ENCODE measurements around the gene TRIB2.

Gene TRIB2

DNA sequence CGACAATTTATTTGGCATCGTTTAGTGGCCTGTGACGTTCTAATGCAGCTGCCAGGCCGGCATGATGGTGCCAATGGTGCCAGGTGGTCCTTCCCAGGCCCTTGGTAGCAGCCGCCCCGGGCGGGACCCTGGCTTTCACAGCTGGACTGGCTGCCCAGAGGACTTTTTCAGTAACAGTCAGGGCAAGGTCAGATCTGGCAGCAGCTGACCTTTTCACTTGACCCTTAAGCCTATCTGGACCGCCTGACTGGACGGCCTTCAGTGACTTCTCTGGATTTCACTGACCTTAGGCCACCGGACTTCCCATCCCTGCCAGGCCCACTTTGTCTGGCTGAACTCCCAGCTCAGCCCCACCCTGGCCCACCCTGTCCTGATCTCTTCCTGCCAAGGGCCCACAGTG lies 15.9 kb downstream of the TRIB2 start:
- Histone ChIP-seq H3K27ac (peak overlapping the region in 3 of 21 experiments; percentile 13 to 25 (median 22)), H3K4me3 (no peak overlapping the region)

DNA sequence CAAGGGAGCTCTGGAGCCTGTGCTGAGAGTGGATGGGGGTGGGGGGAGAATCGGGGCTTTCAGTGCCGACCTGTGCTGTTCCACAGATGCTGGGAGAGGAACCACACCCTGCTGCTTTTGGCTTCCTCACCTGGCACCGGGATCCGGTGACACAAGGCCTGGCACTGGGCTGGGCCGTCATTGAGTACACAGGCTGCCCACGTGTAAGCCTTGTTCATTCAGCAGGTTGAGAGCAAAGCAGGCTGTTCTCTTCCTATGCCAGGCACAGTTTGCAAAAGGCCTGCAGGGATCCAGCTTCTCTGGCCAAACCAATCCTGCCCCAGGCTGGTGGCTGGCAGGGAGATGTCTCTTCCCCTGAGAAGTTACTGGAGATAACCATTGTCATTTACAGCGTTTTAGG lies 17.1 kb downstream of the TRIB2 start:
- H3K4me3 ChIP-seq, result no peak overlapping the region
- H3K27ac ChIP-seq, result peak overlapping the region in 2 of 21 experiments; percentile 35 to 57

DNA sequence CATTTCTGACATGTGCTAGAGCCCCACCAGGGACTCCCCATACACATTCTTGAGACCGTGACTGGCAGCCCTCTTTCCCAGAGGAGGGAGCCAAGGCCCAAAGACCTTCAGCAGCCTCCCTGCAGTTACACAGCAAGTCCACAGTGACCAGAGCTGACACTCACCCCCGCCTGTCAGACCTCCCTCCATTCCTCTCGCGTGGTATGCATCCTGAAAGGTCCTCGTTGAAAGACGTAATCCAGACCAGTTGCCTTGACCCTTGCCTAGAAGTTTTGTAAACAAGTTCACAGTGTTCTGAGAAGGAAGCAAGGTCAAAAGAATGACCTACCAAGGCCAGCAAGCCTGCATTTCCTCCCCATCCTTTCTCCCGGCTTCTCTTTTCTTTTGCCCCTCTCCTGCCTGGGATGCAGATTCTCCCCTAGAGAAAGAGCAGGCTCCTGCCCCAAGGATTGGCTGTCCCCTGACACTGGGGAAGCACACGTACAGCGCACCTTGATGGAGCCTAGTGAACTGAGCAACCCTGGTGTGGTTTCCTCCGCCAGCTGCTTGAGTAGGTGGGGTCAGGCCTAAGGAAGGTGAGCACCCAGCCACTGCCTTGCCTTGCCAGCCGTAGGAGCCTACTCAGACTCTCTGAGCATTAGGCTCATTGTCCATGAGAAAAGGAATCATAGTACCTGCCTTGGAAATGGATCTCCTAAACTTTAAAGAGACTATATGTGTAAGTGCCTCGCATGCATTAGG lies 18.3 kb downstream of the TRIB2 start:
- peak overlapping the region in 3 of 21 experiments; percentile 5 to 14 (median 9) for H3K27ac ChIP-seq
- no peak overlapping the region for H3K4me3 ChIP-seq

DNA sequence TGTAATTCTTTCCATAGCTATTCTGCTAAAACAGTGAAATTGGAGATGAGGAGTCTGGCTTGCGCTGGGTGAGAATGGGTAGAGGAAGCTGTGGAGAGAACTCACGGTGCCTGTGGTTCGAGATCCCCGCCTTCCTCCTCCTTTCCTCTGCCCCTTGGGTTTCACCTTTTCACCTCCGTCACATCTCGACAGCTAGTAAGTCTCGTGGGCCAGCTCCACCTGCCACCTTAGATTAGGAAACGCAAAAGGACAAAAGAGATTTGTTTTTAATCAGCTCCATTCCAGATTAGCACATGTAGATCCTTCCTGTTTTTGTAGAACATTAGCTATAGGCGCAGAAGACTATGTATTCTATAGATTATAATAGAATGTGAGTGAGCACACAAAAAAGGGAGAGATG lies 20.6 kb downstream of the TRIB2 start:
- H3K4me3 ChIP-seq, result no peak overlapping the region
- H3K27ac ChIP-seq, result peak overlapping the region in 2 of 21 experiments; percentile 3 to 44

DNA sequence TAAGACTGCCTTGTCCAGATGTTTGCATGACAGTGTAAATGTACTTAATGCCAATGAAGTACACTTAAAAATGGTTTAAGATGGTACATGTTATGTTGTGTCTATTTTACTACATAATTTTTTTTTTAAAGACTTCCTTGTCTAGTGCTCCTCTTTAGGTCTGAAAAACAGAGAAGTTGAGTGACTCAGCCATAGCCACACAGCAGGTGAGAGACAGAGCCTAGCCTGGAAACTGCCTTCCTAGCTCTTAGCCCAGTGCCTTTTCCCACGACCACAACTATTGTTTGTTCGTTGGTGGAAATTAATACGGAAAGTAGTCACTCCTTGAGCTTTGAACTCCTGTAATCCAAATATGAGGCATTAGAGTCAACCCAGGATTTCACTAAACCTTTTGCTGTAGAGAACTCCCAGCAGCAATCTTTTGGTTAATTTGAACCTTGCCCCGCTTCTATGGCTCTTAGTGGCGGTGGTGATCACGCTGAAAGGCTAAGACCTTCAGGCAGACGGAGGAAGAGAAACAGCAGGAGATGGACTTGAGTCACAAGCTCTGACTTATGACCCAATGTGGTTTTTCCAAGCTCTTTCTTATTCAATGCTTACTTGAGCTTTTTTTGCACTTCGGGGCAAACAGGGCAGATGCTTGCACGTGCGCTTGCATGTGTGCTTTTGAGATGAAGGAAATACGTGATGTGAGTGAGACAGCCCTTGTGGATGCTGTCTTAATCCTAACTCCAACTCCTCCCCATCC lies 21.2 kb downstream of the TRIB2 start:
- no peak overlapping the region for H3K4me3 ChIP-seq
- H3K27ac ChIP-seq, result peak overlapping the region in 1 of 21 experiments; percentile 44

DNA sequence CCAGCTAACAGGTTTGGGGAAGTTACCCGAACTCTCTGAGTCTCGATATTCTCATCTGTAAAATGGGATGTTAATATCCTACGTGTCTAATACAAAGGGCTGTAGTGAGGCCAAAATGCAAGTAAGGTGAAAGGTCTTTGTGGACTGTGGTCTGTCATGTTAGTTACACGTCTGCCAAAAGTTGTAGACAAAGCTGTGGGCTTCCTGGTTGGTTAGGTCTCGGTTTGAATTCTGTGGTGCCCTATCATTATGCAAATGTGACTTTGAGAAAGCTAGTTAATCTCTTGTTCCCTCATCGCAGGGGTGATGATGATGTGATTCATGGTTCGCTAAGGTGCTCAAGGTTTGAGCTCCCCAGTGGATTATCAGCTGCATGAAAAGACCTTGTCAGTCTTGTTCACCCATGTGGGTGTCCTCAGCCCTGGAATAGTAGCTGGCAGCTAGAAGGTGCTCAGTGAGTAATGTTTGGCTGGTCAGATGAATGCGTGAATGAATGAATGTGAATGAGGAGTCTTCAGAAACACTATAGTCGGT lies 23.1 kb downstream of the TRIB2 start:
- Histone ChIP-seq H3K4me3 (no peak overlapping the region), H3K27ac (no peak overlapping the region)

DNA sequence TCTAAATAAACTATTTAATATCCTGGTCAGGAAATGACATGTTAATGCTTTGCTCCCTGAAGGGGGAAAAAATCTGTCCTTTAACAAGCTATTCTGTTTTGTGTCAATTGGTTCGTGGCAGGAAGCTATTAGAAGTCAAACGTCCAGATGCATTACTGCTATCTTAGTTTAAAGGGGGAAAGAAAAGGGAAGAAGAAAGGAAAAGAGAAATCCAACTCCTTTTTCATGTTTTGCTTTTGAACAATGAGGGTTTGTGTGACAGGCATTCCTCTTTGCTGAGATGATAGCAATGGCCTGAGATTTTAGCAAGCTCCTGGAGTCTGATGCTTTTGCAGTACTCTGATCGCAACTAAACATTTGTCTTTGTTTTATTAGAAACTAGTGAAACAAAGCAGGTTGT lies 24.6 kb downstream of the TRIB2 start:
- Histone ChIP-seq H3K4me3 (no peak overlapping the region), H3K27ac (peak overlapping the region in 3 of 21 experiments; percentile 1 to 31 (median 15))

DNA sequence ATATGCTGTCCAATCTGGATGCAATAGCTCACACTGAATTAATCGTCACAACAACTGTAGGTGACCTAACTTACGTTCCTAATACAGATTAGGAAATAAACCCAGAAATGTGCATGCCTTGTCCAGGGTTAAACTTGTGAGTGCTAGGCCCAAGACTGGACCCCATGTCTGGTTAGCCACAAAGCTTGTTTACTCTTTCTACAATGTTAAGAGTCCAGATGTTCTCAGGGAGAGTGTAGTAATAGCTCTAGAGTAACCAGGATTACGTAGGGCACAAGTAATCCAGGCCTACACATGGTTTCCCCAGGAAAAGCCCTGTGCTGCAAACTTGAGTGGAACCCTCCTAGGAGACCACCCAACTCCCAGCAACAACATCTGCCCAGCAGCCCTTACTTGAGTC lies 26.2 kb downstream of the TRIB2 start:
- no peak overlapping the region for H3K27ac ChIP-seq
- no peak overlapping the region for H3K4me3 ChIP-seq

DNA sequence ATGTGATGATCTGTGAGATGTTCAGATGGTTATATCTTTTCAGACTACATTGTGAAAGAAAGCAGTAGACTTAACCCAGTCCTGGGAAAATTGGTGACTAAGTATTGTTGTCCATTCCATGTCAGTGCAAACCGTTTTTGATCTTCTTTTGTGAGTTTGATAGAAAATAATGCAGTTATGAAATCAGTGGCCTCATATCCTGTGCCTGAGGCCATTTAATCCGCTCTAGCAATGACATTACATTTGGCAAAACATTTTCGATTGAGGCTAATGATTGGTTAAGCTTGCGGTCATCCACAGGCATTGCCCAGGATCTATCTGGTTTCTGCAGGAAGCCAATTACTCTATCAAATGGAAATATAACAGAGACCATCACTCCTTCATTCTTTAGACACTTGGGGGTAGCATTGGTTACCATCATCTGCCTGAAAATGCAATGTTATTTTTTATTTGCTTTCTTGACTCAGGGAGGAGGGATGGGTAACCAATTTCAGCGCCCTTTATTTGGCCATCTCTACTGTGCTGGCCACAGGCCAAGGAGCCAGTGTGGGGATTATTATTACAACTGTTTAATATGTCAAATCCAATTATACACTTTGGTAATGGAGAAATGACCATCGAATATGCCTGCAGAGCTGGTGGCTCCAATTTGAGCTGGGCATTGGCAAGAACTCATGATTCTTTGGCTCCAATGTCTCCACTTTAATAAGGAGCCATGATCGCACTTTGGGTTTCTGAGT lies 33.6 kb downstream of the TRIB2 start:
- H3K27ac ChIP-seq, result no peak overlapping the region
- H3K4me3 ChIP-seq, result no peak overlapping the region

DNA sequence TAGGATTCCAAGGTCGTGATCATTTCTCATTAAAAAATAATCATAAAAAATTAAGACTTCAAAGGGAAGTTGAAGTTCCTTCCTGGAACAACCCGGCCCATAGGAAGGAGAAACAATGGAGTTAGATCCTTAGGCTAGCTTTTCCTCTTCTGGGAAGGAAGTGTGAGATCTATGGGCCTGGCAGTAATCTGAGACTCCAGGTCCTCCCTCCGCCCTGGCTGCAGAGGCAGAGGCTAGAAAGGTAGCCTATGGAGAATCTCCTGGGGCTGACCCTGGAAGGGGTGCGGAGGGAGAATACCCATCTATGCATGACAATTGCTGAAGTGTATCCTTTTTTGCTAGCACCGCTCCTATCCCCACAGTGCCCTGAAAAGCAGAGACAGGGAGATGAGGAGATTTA lies 37.9 kb downstream of the TRIB2 start:
- Histone ChIP-seq H3K4me3 (no peak overlapping the region), H3K27ac (no peak overlapping the region)

DNA sequence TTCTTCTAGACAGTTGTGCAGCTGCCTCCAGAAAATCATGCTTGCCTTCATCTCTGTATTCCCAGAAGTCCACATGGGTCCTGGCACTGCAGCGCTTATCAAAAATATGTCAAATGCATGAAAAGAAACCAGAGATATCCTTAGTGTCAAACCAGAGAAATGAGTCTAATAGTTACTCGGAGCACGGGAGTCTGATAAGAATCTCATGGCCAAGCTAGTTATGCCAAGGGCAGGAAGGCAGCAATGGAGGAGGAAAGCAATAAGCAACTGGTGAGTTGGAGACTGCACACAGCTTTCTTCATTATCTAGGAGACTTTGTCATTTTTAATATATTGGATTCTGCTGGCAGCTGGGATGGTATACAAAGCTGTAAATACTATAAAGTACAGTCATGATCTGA lies 38.6 kb downstream of the TRIB2 start:
- no peak overlapping the region for H3K4me3 ChIP-seq
- H3K27ac ChIP-seq, result no peak overlapping the region

DNA sequence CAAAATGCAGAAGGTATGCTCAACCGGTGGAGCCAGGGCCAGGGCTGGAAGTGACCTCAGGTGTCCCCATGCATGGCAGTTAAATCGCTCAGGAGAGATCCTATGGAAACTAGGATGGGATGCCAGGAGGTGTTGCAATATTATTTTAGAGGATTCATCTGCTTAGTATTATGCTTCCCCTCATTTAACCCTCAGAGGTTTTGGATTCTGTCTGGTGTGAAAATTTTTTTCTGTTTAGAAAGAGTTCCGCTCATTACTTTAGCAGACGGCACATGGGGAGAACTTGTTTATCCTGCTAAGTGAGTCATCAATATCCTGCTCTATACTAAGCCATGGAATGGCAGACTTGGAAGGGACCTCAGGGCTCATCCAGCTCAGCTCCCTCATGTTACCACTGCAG lies 42.5 kb downstream of the TRIB2 start:
- Histone ChIP-seq H3K4me3 (no peak overlapping the region), H3K27ac (peak overlapping the region in 4 of 21 experiments; percentile 4 to 48 (median 26))

DNA sequence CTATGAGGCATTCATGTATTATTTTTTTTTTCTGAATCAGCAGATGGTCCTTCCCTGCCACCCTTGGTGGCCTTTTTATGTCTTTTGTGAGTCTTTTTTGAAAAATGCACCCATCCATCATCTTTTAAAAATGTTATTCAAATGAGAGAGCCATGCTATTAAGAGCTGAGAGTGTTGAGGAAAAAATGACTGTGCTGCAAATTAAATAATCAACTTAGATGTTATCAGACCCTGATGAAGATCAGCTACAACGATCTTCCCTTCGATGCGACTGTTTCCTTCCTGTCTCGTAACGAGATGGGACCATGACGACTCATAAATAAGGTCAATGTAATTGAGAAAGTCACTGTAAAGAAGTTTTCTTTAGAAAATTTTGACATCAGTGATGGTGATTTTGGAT lies 44.4 kb downstream of the TRIB2 start:
- Histone ChIP-seq H3K4me3 (no peak overlapping the region), H3K27ac (no peak overlapping the region)

DNA sequence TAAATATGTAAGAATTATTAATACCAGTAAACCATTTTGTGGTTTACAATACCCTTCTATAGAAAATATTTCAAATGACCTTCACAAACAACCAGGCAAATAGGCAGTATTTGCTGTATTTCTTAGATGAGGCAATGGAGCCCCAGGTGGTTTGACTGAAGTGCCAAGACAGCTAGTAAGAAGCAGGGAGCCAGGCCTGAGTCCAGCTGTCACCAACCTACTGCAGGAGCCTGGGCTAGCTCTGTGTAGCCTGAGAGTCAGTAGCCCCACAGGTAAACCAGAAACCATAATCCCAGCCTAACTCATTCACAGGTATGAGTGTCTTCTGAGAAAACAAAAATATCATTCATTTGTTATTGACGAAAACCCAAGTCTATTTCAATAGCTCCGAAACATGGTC lies 45.6 kb downstream of the TRIB2 start:
- peak overlapping the region in 2 of 21 experiments; percentile 17 to 70 for H3K27ac ChIP-seq
- H3K4me3 ChIP-seq, result no peak overlapping the region

DNA sequence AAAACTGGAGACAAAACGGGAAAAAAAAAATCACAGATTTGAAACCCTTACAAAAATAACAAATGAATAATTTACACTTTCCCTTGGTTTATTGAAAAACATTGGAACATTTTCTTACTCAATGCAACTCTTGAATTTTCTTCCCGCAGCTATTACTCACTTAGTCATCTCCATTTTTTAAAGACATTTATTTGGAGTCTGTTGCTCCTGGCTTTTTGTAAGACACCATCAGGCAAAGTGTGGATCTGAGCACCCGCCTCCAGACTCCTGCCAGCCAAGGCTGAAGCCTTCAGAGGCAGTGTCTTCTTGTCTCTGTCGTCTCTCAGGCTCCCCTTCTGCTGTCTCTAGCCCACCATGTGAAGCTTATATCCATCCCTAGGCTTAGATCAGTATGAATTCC lies 46.2 kb downstream of the TRIB2 start:
- H3K4me3 ChIP-seq, result no peak overlapping the region
- H3K27ac ChIP-seq, result peak overlapping the region in 4 of 21 experiments; percentile 7 to 70 (median 54)

DNA sequence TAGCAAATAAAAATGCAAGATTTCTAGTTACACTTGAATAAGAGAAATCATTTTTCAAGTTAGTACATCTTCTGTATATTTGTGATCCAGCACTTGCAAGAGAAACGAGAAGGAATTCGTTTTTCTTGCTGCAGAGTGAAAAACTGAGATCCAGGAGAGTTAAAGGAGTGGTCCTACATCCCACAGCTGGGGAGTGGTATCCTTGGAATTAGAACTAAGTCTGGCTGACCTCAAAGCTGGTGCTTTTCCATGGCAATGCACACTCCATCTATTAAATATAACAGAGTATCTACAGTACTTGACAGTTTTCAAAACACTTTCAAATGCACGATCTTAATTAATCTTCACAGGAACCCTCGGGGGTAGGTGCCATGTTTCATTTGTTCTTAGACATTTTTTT lies 46.8 kb downstream of the TRIB2 start:
- Histone ChIP-seq H3K27ac (peak overlapping the region in 4 of 21 experiments; percentile 7 to 70 (median 54)), H3K4me3 (no peak overlapping the region)

DNA sequence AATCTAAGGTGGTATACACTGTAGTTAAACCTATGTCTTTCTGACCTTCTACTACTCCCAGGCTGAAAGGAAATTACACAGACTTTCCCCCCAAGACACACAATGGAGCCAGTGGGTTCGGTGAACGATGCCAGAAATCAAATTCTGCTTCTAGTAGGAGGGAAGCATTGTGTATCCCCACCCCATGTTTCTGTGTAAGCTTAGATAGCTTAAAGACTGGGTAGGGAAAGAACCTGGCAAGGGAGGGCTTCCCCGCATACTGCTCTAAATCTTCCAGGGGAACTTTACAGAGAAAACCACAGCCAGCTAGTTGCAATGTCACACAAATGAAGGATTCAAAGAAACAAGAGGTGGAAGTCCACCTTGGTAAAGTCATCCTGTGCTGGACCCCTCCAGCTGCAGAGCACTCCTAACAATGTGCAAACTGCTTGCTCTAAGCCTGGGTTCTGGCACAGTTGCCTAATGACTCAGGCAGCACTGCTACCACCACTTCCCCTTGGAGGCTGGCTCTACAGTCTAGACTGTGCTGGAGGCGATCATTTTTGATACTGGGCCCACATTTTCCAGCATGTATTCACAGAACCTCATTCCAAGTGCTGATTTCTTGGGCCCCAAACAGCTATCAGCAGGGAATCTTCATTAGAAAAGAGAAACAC lies 47.5 kb downstream of the TRIB2 start:
- Histone ChIP-seq H3K4me3 (no peak overlapping the region), H3K27ac (peak overlapping the region in 2 of 21 experiments; percentile 34 to 61)

DNA sequence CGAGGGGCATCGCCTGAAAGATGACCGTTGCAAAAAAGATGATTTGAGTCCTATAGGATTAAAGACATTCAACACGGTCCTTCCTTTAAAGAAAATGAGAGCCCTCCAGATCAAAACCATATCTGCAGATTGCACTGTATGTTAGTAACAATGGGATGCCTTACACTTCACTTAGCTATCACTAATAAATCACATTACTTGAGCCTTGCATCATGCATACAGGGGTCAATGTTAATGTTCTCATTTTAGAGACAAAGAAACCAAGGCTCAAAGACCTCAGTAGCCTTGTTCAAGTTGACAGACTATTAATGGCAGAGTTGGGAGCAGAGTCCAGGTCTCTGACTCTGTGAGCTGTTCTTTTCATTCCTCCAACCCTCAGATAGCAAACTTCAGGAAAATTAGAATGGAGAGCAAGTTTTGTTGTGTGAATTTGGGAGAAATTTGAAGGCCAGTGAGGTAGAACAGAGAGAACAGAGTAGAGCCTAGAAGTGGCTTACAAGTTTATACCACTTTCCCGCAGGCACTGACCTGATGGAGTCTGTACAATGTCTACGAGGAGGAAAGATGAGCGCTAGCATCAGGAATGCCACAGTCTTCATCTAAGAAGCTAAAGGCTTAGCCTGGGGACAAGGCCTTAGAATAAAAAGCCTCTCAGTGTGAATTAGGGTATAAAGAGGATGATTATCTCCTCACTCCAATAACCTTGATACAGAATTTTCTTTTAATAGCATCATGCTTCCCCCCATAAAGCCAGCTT lies 48.3 kb downstream of the TRIB2 start:
- Histone ChIP-seq H3K27ac (peak overlapping the region in 2 of 21 experiments; percentile 34 to 61), H3K4me3 (no peak overlapping the region)

DNA sequence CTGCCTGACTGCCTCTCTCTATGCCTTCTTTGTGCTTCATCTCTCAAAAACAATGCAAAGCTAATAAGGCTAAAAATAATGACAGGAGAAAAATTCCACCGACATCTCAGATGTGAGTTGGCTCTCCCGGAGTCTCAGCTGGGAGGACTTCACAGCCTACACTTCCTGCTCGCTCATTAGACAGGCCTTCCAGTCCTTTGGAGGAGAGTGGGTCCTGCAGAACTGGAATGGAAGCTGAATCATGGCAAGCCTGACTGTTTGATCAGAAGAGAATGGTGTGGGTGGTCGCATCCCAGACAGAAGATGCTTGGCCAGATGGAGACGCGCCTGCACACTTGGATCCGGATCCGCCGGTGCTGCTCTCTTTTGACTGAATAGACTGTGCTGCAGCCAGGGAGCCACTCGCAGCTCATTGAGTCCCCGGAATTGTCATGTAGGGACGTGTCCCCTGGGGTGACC lies 49.7 kb downstream of the TRIB2 start:
- H3K27ac ChIP-seq, result no peak overlapping the region
- H3K4me3 ChIP-seq, result no peak overlapping the region
